GM12892 (cell line): ENCODE measurements around the gene PROKR2. TPM values are rescaled to one million over a fixed set of nuclear protein-coding genes. Genes with fewer than 3 reads are reported as not detected.

Experiments
- DNase-seq: peaks from one replicate; pipeline ENCODE4 v3.0.0; 2011; ENCODE audit not compliant: insufficient read length
- FAIRE-seq: peaks from 2 replicates; lab custom pipeline; 2011; peaks lifted over from hg19 to GRCh38; lab: Jason Lieb, UNC
- POLR2A ChIP-seq: IDR thresholded peaks from 2 replicates; pipeline ENCODE4 v1.6.1; 2011; ENCODE audit warnings: low read depth, low read length, control low read depth
- POLR2AphosphoS5 ChIP-seq: IDR thresholded peaks from 2 replicates; pipeline ENCODE4 v1.6.1; 2011; ENCODE audit warnings: low read depth, low read length, control low read depth
- TAF1 ChIP-seq: IDR thresholded peaks from 2 replicates; pipeline ENCODE4 v1.6.1; 2011; ENCODE audit warnings: low read depth, mild to moderate bottlenecking, control low read depth, low read length, borderline replicate concordance
- polyA plus RNA-seq: library from polyadenylated mRNA; unstranded; fragments of >200 nt; gene quantifications from one replicate; pipeline ENCODE4 v1.2.1, GENCODE V29; 2012; ENCODE audit warnings: missing spikeins, inconsistent platforms; ENCODE audit not compliant: missing spikeins

Gene PROKR2
- polyA plus RNA-seq: not detected

DNA sequence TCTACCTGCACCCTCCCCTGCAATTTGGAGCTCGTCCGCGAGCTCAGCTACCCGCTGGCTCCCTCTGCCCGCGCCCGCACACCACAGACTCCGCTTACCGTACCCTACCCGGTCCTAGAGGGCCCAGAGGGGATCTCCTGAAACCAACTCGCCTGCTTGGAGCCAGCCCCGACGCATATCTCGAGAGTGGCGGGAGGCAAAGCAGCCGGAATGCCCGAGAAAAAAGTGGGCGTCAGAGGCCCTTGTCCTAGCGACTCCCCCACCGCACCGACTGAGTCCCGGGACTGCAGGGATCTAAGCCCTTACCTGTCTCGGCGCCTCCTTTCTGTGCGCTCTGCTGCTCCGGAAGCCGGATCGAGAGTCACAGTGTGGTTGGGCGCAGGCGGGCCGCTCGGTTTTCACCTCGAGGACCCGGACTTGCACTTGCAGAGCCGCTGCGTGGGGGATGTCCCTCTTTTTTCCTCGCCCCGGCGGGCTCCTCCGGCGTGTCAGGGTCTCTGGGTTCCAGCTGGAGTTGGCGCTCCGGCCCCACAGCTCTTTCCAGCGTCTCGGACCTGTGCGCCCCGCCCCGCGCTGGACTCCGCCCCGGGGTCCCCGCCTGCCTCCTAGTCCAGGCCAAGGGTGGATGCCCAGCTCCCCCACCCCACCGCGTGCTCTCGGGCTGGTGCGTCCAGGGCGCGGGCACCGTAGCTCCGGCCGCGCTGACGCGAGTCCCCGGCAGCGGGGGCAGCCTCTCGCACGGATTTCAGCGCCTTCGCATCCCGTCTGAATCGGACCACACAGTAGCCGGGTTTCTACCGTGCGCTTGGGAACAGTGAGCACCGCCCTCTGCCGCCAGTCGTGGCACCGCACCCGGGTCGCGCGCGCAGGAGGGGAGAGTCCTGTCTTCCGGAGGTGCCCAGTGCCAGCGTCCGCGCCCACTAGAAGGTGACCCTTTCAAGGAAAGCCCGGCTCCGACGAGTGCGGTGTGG, at the start of gene PROKR2:
TSS of gene PROKR2 (minus strand) at position 767 of the 971 bp plus-strand sequence. CDS start 2,585 bp downstream, outside the sequence.
- DNase-seq (no peak), FAIRE-seq (no peak)
- TF ChIP-seq POLR2AphosphoS5 (no peak), POLR2A (no peak), TAF1 (no peak)

DNA sequence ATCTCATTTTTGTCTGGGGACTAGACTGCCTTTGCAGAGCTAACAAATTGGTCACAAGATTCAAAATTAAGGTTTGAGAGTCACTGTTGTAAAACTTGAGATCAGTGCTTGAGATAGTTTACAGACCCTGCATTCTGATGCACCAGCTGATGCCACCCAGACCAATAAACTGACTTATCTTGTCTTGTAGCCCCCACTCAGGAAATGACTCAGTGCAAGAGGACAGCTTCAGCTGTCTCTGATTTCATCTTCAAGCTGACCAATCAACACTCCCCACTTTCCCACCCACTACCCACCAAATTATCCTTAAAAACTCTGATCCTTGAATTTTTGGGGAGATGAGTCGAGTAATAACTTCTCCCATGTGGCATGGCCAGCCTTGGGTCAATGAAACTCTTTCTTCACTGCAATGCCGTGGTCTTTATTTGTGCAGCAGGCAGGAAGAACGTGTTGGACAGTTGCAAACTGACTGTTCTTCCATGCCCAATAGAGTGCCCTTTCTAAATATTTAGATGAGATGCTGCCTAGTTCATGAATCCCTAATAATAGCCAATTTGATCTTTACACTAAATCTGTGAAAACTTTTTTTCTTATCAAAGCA, 48.3 kb upstream of the PROKR2 start:
- TF ChIP-seq POLR2AphosphoS5 (no peak), TAF1 (no peak), POLR2A (no peak)
- no peak for DNase-seq
- FAIRE-seq: no peak

DNA sequence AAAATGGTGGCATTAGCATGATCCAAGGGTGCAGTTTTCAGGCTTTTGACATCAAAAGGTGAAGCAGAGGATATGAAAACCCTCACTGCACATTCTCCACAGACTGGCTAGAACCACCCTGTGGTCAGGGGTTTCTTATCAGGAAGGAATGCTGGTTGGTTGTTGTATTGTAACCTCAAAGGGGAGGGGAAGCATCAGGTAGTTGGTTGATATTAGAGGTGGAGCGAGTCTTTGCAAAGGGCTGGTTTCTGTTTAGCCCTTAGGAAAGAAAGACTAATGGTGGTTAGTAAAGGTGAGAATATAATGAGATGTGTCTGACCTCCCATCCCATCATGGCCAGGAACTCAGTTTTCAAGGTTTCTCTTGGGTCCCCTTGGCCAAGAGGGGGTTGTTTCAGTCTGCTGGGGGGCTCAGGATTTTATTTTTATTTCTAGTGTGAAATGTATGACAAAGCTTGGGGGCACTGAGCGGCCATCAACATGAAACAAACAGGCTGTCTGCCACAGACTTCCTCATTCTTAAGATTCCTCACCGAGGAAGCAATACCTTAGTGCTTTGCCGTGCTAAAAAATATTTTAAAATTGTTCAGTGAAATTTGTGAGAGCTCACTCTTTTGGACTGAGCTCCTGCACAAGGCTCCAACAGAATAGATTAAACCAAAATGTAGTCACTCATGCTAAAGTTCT, 47.5 kb upstream of the PROKR2 start:
- FAIRE-seq (no peak), DNase-seq (no peak)
- TF ChIP-seq POLR2A (no peak), TAF1 (no peak), POLR2AphosphoS5 (no peak)

DNA sequence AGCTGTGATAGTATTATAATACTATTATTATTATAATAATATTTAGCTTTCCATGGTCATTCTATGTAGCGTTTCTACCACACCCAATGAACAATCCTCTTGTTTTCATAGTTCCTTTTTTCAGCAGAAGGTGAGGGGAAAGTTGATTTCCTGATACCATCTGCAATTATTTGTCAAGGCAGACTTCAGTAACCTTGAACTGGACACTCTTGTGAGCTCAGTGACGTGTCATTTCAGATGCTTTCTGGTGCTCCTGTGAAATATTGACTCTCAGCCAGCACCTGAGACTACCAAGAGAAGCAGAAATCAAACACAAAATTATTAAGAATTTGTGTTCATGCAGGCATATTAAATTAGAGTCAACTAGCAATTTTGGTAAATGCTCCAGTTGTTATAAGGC, 46.0 kb upstream of the PROKR2 start:
- no peak for TF ChIP-seq POLR2A
- no peak for TF ChIP-seq POLR2AphosphoS5
- no peak for TF ChIP-seq TAF1

DNA sequence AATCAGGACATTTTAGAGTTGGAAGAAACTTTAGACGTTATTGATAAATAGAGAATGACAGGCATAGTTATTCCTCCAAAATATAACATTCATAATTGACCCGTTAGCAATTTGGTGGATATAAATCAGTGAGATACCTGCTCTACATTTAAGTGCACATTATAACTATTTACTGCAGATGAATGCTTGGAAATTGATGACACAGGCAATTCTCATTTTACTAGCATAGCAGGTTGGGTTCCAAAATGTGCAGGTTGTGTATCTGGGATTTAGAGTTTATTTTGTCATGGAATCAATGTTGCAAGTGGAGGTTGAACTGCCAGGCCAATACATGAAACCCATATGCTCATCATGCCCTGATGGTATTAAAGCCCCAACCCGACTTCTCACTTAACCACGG, 44.4 kb upstream of the PROKR2 start:
- no peak for TF ChIP-seq POLR2AphosphoS5
- FAIRE-seq: no peak
- no peak for DNase-seq

More for the DNA sequence above, 46.0 kb upstream of the PROKR2 start:
- DNase-seq: no peak
- no peak for FAIRE-seq

DNA sequence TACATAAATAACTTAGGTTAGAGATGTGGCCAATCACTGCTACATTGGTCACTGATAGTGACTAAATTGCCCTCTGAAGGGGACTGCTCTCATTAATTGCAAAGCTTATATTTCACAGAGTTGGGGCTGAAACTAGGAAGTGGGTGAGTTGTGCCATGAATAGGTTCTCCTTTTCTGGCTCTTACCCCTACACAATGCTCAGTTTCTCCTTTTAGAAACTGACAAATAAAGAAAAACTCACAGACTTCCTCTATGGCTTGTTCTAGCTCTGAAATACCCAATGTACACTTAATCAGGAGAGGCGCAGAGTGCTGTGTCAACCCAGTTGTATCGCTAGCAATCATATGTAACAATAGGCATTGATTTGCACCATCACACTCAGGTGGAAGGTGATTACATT, 41.2 kb upstream of the PROKR2 start:
- FAIRE-seq: no peak
- DNase-seq: no peak
- TF ChIP-seq POLR2A: no peak

DNA sequence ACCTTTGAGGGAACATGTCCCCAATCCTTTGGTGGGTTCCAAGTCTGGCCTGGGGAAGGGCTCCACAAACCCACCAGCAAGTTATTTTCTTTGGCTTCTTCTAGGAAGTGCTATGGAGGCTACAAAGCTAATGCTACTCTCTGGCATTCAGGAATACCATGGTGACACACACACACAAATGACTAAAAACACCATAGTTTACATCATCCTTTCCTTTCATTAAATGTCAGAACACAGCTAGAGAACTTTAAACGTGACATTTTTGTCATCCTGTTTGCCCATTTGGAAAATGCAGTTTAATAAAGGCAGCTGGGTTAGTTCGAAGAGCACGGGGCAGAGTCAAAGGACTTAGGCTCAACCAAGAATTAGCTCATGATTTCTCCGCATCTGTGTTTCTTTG, 40.2 kb upstream of the PROKR2 start:
- FAIRE-seq: no peak
- TF ChIP-seq TAF1: no peak
- no peak for TF ChIP-seq POLR2A
- no peak for TF ChIP-seq POLR2AphosphoS5

DNA sequence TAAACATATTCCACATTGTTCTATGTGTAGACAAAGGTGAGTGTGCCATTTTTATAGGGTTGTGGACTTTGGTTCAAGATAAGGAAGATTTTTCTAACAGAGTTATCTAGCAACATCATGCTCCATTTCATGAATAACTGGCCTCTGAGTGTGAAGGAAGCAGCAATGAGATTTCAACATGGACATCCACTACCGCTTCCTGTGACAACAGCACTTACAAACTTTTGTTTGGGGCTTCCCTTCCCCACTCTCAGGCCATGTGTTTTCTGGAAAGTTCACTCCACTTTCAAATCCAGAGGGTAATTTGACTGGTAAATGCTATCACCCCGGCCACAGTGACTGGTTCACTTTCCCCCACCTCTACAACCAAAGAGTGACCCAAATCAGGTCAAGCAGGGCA, 38.1 kb upstream of the PROKR2 start:
- no peak for DNase-seq
- TF ChIP-seq POLR2A: no peak
- no peak for TF ChIP-seq TAF1
- TF ChIP-seq POLR2AphosphoS5: no peak
- FAIRE-seq: no peak

More for the DNA sequence above, 40.2 kb upstream of the PROKR2 start:
- DNase-seq: no peak

DNA sequence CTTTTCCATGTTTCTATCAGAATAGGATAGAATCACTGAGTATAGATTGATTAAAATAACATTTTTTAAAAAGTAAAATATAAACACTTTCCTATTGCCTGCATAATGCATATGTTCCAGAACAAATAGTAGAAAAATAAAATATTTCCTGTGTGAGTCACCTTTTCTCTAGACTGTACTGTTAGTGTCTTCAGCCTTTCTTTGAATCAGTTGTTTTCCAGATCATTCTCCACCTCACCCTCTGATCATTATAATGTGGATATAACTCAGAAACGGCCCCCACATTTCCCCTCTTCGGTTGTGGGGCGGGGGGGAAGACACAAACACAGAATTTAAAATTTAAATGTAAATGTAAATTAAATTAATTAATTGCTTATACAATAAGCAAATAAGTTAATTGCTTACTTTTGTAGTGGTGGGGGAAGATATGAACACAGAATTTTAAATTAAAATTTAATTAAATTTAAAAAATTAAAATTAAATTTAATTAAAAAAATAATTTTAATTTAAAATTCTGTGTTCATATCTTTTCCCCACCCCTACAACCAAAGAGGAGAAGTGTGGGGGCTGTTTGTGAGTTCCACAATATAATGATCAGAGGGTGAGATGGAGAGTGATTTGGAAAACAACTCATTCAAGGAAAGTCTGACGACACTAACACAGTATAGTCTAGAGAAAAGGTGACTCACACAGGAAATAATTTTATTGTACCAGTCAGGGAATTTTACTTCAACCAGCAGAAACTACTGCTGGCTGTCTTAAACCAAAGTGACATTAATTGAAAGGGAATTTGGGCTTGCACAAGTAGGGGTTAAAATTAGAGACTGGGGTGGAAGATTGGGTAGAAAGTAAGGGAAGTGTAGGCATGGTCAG, 37.1 kb upstream of the PROKR2 start:
- FAIRE-seq: no peak
- no peak for DNase-seq
- TF ChIP-seq TAF1 (no peak), POLR2A (no peak), POLR2AphosphoS5 (no peak)

DNA sequence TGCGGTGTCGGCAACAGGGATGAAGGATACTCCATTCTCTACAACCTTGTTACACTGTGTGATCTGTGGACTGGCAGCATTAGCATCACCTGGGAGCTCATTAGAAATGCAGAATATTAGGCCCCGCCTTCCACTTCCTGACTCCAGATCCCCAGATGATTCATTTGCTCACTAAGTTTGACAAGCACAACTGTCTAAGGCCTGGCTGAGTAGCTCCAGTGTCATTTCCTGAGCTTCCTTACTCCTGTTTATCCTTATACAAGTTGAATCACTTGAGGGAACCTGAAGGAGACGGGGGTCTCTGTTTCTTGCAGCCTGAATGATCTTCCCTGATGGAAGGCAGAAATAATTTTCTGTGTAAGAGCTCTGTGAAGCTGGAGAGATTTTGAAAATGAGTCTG, 32.7 kb upstream of the PROKR2 start:
- DNase-seq: no peak
- no peak for FAIRE-seq
- TF ChIP-seq POLR2A: no peak
- no peak for TF ChIP-seq TAF1
- TF ChIP-seq POLR2AphosphoS5: no peak
